Osteoblast (primary cell): ENCODE data around the gene ADAMTS13. TPM values are rescaled to one million over a fixed set of nuclear protein-coding genes. Genes with fewer than 3 reads are reported as not detected.

ENCODE experiments used
- DNase-seq: peaks from one replicate; pipeline ENCODE4 v3.0.0; 2011; ENCODE audit warnings: low spot score, mixed read lengths; ENCODE audit not compliant: insufficient read length; ENCODE audit errors: missing footprints
- H2AFZ ChIP-seq: 2 replicates; pipeline ENCODE4 v1.6.0; 2011; ENCODE audit warnings: mild to moderate bottlenecking, low read length
- H3K27ac ChIP-seq: 2 replicates; pipeline ENCODE4 v1.5.1; 2011; ENCODE audit warnings: mild to moderate bottlenecking, low read depth, low read length, moderate library complexity
- H3K27me3 ChIP-seq: 2 replicates; pipeline ENCODE4 v1.6.0; 2012; ENCODE audit warnings: mild to moderate bottlenecking, control low read depth, inconsistent platforms, low read length, moderate library complexity; ENCODE audit not compliant: insufficient read depth
- H3K36me3 ChIP-seq: 2 replicates; pipeline ENCODE4 v1.5.1; 2011; ENCODE audit warnings: mild to moderate bottlenecking, low read length, control low read depth, moderate library complexity; ENCODE audit not compliant: insufficient read depth
- H3K4me1 ChIP-seq: 2 replicates; pipeline ENCODE4 v1.5.1; 2011; ENCODE audit warnings: mild to moderate bottlenecking, low read length, control low read depth, moderate library complexity; ENCODE audit not compliant: insufficient read depth
- H3K4me2 ChIP-seq: 2 replicates; pipeline ENCODE4 v1.6.0; 2011; ENCODE audit warnings: mild to moderate bottlenecking, low read length; ENCODE audit not compliant: insufficient read depth
- H3K4me3 ChIP-seq: fragments of 200-600 bp; sonication (generic); 3 replicates; pipeline ENCODE4 v1.5.1; 2012; ENCODE audit warnings: mild to moderate bottlenecking, low read length, inconsistent platforms; ENCODE audit not compliant: insufficient read depth
- H3K79me2 ChIP-seq: 2 replicates; pipeline ENCODE4 v1.6.0; 2012; ENCODE audit warnings: mild to moderate bottlenecking, low read length, control low read depth, inconsistent platforms; ENCODE audit not compliant: insufficient read depth
- H3K9me3 ChIP-seq: 2 replicates; pipeline ENCODE4 v1.5.1; 2011; ENCODE audit warnings: low read depth, low read length, control low read depth
- H4K20me1 ChIP-seq: 2 replicates; pipeline ENCODE4 v1.6.0; 2012; ENCODE audit warnings: mild to moderate bottlenecking, low read length, control low read depth; ENCODE audit not compliant: insufficient read depth
- CTCF ChIP-seq: IDR thresholded peaks from 2 replicates; pipeline ENCODE4 v1.5.1; 2011; ENCODE audit warnings: mild to moderate bottlenecking, low read depth, low read length, moderate library complexity; ENCODE audit errors: extremely low read depth
- total RNA-seq: library from RNA; depleted of rRNA; stranded (reverse); fragments of >200 nt; gene quantifications from 2 replicates; pipeline ENCODE4 v1.2.3, GENCODE V29; 2012

ADAMTS13 gene
- total RNA-seq, 1 donor: 1.4 TPM

DNA sequence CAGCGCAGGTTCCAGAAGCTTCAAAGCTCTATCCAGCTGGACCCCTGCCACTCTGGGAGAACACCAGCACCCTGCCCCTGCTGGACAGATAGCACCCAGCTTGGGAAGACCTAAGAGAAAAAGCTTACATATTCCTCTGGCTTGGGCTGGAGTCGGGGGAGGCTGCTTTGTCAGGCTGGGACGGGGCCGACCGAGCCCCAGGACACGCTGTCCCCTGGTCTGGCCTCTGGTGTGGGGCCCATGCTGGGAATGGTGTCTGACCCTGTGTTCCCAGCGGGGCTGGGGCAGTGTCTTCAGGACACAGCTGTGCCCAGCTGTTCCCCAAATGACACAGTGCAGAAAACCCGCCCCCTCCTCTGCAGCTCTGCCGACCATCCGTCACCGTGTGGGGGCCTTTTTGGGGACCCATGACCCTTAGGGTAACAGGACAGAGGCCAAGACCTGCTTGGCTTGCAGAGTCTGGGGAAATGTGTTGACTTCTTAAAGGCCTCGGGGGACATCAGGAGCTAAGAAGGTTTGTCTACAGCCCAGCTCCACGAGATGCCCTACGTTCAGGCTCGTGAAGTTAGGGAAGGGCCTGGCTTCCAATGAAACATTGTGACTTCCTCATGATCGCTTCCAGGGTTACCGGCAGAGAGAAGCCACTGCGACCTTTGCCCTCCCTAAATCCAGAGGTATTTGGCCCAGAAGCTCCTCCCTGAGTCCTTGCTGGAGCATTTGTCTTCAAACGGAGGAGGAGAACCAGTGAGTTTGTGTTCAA, 77.1 kb downstream of the ADAMTS13 start:
- no peak for TF ChIP-seq CTCF
- Histone ChIP-seq H3K27ac (no peak overlapping the region), H3K4me3 (no peak overlapping the region), H3K27me3 (peaks cover 14% of the 10 kb centered on the region), H4K20me1 (no peaks in the 10 kb centered on the region), H2AFZ (no peak overlapping the region), H3K79me2 (no peaks in the 10 kb centered on the region), H3K9me3 (peaks cover 1% of the 10 kb centered on the region), H3K4me2 (no peak overlapping the region), H3K36me3 (no peaks in the 10 kb centered on the region), H3K4me1 (no peaks in the 10 kb centered on the region)
- DNase-seq: peak; percentile 80

- DNase-seq: peak; percentile 8
- no peak overlapping the region for H3K4me2 ChIP-seq
- H3K4me1 ChIP-seq: no peaks in the 10 kb centered on the region
- H3K79me2 ChIP-seq: no peaks in the 10 kb centered on the region
- H3K36me3 ChIP-seq: no peaks in the 10 kb centered on the region
- H3K9me3 ChIP-seq: peaks cover 1% of the 10 kb centered on the region
- no peak for TF ChIP-seq CTCF
- H2AFZ ChIP-seq: no peak overlapping the region
- no peak overlapping the region for H3K27ac ChIP-seq
- H4K20me1 ChIP-seq: no peaks in the 10 kb centered on the region
- peaks cover 14% of the 10 kb centered on the region for H3K27me3 ChIP-seq
- no peak overlapping the region for H3K4me3 ChIP-seq
Observed at GRCh38 chr9:133499892-133500270, 77.7 kb downstream of the ADAMTS13 start.

GRCh38 chr9:133502112-133502511, 79.9 kb downstream of the ADAMTS13 start:
- peaks cover 18% of the 10 kb centered on the region for H3K4me1 ChIP-seq
- H3K4me3 ChIP-seq: no peak overlapping the region
- H3K79me2 ChIP-seq: no peaks in the 10 kb centered on the region
- H3K4me2 ChIP-seq: no peak overlapping the region
- TF ChIP-seq CTCF: no peak
- DNase-seq: no peak
- H3K27ac ChIP-seq: no peak overlapping the region
- peaks cover 13% of the 10 kb centered on the region for H3K27me3 ChIP-seq
- no peak overlapping the region for H2AFZ ChIP-seq
- no peaks in the 10 kb centered on the region for H4K20me1 ChIP-seq
- H3K36me3 ChIP-seq: no peaks in the 10 kb centered on the region
- H3K9me3 ChIP-seq: peaks cover 1% of the 10 kb centered on the region

- Histone ChIP-seq H3K4me1 (peaks cover 35% of the 10 kb centered on the region), H3K79me2 (no peaks in the 10 kb centered on the region), H2AFZ (peak overlapping the region; percentile 4), H3K4me2 (peak overlapping the region; percentile 39), H3K9me3 (peaks cover 1% of the 10 kb centered on the region), H3K27me3 (no peaks in the 10 kb centered on the region), H3K4me3 (peak overlapping the region; percentile 0), H3K36me3 (no peaks in the 10 kb centered on the region), H4K20me1 (no peaks in the 10 kb centered on the region), H3K27ac (peak overlapping the region; percentile 88)
- TF ChIP-seq CTCF: no peak
- DNase-seq: peak; percentile 93
Observed at GRCh38 chr9:133505186-133505830, 83.1 kb downstream of the ADAMTS13 start.
